ENCODE results near the gene CYP27A1. TPM values are rescaled to one million over a fixed set of nuclear protein-coding genes. Genes with fewer than 3 reads are reported as not detected.

Gene CYP27A1
- total RNA-seq, 4 donors from 2014 or later = 11.9 to 206 (median 22.6) TPM

DNA sequence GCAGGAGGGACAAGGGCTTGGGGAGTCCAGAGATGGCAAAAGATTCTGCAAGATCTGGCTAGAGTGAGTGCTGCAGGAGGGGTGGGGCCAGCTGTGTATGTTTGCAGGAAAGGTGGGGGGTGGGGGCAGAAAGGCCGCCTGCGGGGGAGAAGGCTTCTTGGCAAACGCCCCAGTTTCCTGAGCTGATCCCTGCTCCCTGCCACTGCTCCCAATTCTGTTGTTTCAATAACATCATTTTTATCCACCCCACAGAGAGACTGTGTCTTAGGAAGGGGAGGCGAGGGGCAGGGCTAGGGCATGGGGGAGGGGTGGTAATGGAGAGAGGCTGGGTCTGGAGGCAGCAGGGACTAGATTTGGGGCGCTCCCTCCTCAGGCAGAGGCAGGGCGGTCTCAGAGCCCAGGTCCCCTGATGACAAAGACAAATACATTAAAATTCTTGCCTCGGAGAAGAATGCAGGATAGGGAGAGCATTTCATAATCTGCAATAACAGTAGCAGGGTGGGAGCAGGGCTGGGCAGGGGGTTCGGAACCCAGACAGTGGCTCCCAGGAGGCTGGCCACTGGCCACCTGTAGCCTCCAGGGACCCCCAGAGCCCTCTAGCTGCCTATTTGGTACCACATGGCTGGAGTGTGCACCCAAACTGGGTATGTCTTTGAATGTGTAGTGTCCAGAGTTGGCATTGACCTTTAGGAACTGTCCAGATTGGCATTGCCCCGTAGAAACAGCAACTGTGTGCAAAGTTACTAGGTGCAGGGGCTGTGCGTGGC lies 75.6 kb downstream of the CYP27A1 start:
- TF ChIP-seq, protein P1, sequence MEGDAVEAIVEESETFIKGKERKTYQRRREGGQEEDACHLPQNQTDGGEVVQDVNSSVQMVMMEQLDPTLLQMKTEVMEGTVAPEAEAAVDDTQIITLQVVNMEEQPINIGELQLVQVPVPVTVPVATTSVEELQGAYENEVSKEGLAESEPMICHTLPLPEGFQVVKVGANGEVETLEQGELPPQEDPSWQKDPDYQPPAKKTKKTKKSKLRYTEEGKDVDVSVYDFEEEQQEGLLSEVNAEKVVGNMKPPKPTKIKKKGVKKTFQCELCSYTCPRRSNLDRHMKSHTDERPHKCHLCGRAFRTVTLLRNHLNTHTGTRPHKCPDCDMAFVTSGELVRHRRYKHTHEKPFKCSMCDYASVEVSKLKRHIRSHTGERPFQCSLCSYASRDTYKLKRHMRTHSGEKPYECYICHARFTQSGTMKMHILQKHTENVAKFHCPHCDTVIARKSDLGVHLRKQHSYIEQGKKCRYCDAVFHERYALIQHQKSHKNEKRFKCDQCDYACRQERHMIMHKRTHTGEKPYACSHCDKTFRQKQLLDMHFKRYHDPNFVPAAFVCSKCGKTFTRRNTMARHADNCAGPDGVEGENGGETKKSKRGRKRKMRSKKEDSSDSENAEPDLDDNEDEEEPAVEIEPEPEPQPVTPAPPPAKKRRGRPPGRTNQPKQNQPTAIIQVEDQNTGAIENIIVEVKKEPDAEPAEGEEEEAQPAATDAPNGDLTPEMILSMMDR (IDR thresholded peaks at IDR 0.05; ENCODE audit: low read depth) = no peak

DNA sequence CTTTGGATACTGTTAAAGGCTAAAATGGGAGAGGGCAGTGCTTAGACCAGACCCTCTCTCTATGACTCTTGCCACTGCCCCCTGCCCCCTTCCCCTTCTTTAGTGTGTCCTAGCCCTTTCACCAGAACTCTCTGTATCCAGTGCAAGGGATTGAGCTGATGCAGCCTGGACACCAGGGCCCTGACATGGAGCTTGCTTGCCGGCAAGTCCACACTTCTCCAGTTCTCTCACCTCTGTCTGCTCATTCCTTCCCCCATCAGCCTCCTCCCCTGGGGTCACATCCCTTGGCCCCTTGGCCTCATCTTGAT lies 76.1 kb downstream of the CYP27A1 start:
- TF ChIP-seq, protein P1 (IDR thresholded peaks at IDR 0.05; ENCODE audit: low read depth) = no peak

GRCh38 chr2:218858671-218859555 lies 77.0 kb downstream of the CYP27A1 start:
- TF ChIP-seq, protein P1 (IDR thresholded peaks at IDR 0.05; ENCODE audit: low read depth) = no peak

DNA sequence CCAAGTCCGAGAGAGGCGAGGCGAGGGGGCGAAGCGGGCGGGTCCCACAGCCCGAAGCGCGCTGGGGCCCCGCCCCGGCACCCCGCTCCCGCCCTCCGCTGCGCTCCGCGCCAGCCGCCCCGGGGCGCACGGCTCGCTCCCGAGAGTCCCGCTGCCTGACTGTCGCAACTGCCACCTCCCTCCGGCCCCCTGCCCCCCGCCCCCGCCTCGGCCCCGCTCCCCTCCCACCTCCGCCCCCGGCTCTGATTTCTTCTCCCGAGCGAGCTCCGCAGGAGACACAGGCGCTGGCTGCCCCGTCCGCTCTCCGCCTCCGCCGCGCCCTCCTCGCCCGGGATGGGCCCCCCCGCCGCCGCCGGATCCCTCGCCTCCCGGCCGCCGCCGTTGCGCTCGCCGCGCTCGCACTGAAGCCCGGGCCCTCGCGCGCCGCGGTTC lies 77.6 kb downstream of the CYP27A1 start, which contains the start of gene WNT6:
Gene WNT6 (plus strand): TSS at position 250 of the 432 bp plus-strand sequence. CDS start 233 bp downstream, outside the sequence.
- TF ChIP-seq, protein P1 (IDR thresholded peaks at IDR 0.05; ENCODE audit: low read depth) = no peak

DNA sequence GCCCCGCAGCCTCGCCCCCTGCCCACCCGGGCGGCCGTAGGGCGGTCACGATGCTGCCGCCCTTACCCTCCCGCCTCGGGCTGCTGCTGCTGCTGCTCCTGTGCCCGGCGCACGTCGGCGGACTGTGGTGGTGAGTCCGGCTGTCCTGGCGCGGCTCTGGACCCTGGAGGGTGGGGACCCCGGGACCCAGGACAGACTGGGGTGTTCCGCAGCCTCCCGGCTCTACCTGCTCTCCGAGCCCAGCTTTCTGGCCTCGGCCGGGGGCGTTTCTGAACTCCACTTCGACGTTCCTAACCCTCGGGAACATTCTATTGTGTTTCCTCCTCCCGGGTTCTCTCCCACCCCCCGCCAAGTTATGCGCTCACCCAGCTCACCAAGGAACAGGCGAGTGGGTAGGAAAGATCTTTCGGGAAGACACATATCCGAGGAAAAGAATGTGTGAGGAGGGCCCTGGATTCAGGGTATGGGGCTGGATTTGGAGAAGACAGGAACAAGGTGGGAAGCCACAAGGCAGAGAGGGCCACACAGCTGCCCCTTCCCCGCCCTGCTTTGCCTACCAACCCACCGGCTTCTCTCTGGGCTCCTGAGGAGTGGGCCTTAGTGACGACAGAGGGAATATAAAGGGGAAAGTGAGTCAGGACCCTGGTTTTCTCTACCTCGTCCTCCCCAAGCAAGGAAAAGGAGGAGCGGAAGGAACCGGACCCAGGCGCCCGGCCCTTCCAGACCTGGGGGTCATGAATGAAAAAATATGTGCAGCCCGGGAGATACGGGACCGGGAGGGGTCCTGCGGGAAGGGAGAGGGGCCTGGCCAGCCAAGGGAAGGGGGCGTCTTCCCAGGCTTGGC lies 78.3 kb downstream of the CYP27A1 start:
- TF ChIP-seq, protein P1 (IDR thresholded peaks at IDR 0.05; ENCODE audit: low read depth) = no peak

DNA sequence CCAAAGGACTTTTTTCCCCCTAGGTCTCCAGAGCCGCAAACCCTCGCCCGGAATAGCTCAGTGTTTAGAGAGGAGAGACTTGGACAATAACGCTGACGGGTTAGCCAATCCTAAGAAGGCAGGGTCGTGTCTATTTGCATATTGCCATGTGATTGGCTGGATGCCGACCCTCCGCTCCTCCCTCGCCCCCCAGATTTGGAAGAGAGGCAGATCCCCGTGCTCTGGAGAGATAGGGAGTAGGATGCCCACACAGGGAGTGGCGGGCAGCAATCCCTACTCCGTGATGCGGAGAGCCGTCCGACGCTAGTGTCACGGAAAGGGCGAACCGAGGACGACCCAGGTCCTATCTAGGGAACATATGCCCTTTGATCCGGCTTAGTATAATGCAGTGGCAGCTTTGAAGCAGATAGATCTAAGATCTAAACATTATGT lies 79.0 kb downstream of the CYP27A1 start:
- TF ChIP-seq, protein P1 (IDR thresholded peaks at IDR 0.05; ENCODE audit: low read depth) = no peak

All from subcutaneous adipose tissue (tissue), 4 donors.